Measurements from ENCODE around the gene CLIP1.

GRCh38 chr12:122458105-122459035, 35.9 kb upstream of the CLIP1 start:
- TF ChIP-seq, protein P1, sequence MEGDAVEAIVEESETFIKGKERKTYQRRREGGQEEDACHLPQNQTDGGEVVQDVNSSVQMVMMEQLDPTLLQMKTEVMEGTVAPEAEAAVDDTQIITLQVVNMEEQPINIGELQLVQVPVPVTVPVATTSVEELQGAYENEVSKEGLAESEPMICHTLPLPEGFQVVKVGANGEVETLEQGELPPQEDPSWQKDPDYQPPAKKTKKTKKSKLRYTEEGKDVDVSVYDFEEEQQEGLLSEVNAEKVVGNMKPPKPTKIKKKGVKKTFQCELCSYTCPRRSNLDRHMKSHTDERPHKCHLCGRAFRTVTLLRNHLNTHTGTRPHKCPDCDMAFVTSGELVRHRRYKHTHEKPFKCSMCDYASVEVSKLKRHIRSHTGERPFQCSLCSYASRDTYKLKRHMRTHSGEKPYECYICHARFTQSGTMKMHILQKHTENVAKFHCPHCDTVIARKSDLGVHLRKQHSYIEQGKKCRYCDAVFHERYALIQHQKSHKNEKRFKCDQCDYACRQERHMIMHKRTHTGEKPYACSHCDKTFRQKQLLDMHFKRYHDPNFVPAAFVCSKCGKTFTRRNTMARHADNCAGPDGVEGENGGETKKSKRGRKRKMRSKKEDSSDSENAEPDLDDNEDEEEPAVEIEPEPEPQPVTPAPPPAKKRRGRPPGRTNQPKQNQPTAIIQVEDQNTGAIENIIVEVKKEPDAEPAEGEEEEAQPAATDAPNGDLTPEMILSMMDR (IDR thresholded peaks at IDR 0.05): no peak
- TF ChIP-seq EZH2phosphoT487 (IDR thresholded peaks at IDR 0.05): no peak
- TF ChIP-seq EZH2 (IDR thresholded peaks at IDR 0.05): no peak

All from neural progenitor cell (in vitro differentiated cells).